HG03442 (cell line): Measurements from ENCODE around the gene ACP4.

ENCODE experiments used
- ATAC-seq: cut with Tn5 transposase; IDR thresholded peaks from one replicate; pipeline ENCODE4 v1.9.1; 2021; ENCODE audit warnings: mild to moderate bottlenecking, moderate library complexity; ENCODE audit not compliant: unreplicated experiment

The ACP4 gene

GRCh38 chr19:50839712-50840655, 49.8 kb downstream of the ACP4 start:
- no peak for ATAC-seq

- no peak for ATAC-seq
Measured at GRCh38 chr19:50842130-50842529, 51.9 kb downstream of the ACP4 start.

- no peak for ATAC-seq
Measured at GRCh38 chr19:50843205-50843604, 53.0 kb downstream of the ACP4 start.

- ATAC-seq: no peak
Measured at GRCh38 chr19:50843701-50844221, 53.5 kb downstream of the ACP4 start.

DNA sequence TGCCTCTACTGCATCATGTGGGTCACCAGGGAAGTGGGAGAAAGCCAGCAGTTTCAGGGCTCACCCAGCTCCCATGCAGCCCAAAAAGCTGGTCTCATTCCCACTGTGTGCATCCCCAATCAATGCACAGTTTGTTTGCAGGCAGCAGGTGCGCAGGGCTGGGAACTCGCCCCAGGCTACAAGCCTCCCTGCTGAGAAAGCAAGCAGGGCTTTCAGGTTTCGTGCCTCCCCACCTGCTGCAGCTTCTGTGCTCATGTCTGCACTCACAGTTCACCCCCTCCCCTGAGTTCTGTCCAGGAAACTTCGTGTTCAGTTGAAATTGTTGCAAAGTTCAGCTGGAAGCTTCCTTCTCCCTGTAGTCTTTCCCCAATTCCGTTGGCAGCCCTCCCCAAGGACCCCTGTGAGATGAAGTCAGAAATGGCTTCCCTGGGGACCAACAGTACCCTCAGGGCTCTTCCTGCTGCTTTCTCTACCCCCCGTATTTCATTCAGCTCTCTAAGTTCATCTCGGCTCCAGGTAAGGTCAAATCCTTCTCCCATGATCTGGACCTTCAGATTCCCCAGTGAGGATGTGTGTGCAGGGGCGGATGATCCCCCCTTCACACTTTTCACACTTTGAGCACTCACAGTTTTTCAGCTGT, 54.2 kb downstream of the ACP4 start:
- no peak for ATAC-seq
